GM10248 (cell line): ENCODE results near the gene PIP5K1B.

Experiments
- CTCF ChIA-PET: fragments of 300-600 bp; sonication (Branson Sonifier 250); formaldehyde crosslinking; extraction: SDS; loops from one replicate; lab custom pipeline; 2021; ENCODE audit warnings: antibody characterized with exemption; lab: Yijun Ruan, JAX
- POLR2A ChIA-PET: fragments of 350-650 bp; sonication (Branson Sonifier 250); formaldehyde crosslinking; extraction: SDS; loops from one replicate; lab custom pipeline; 2020; ENCODE audit warnings: antibody characterized with exemption; lab: Yijun Ruan, JAX
- DNase-seq: peaks from one replicate; pipeline ENCODE4 v3.0.0; 2012; ENCODE audit errors: extremely low spot score
- CTCF ChIP-seq: IDR thresholded peaks from 2 replicates; pipeline ENCODE4 v1.5.1; 2012; ENCODE audit warnings: mild to moderate bottlenecking, low read depth; ENCODE audit errors: extremely low read depth, missing control alignments, control extremely low read depth

The PIP5K1B gene

GRCh38 chr9:69030851-69031645, 326.0 kb downstream of the PIP5K1B start:
- POLR2A ChIA-PET: no interaction called here

GRCh38 chr9:69034071-69034470, 329.0 kb downstream of the PIP5K1B start:
- ChIA-PET POLR2A (interaction anchor here (0.6 kb wide), 1 partner anchor 181 kb away, joined by 5 read pairs; no protein-coding TSS in a partner anchor), CTCF (interaction anchor here (0.9 to 7.5 kb wide), 11 partner anchors 10 to 474 kb away, joined by 3 to 56 read pairs (median 4); no protein-coding TSS in a partner anchor)
- no peak for DNase-seq
- TF ChIP-seq CTCF: no peak

More at GRCh38 chr9:69030851-69031645, 326.0 kb downstream of the PIP5K1B start:
- no peak for DNase-seq
- TF ChIP-seq CTCF: no peak
- CTCF ChIA-PET: interaction anchor here (0.9 to 2.2 kb wide), 5 partner anchors 32 to 471 kb away, joined by 3 to 6 read pairs (median 3); no protein-coding TSS in a partner anchor

- DNase-seq: peak; percentile 93
- TF ChIP-seq CTCF: peak; percentile 98
- ChIA-PET POLR2A (no interaction called here), CTCF (interaction anchor here (0.6 to 7.5 kb wide), 58 partner anchors 8 to 844 kb away, joined by 3 to 56 read pairs (median 4); no protein-coding TSS in a partner anchor)
Observed at GRCh38 chr9:69035438-69036308, 330.6 kb downstream of the PIP5K1B start, which contains the start of gene FXN. FXN (plus strand) TSS chr9:69035752; CDS start chr9:69035783, 31 bp downstream.

- TF ChIP-seq CTCF: no peak
- DNase-seq: peak; percentile 54
- ChIA-PET CTCF (interaction anchor here (0.7 to 7.5 kb wide), 38 partner anchors 8 to 511 kb away, joined by 3 to 56 read pairs (median 5); no protein-coding TSS in a partner anchor), POLR2A (no interaction called here)
Observed at GRCh38 chr9:69036309-69036708, 331.3 kb downstream of the PIP5K1B start.

- no peak for TF ChIP-seq CTCF
- no peak for DNase-seq
- POLR2A ChIA-PET: no interaction called here
- CTCF ChIA-PET: interaction anchor here (1.1 to 7.5 kb wide), 16 partner anchors 7 to 477 kb away, joined by 3 to 56 read pairs (median 8); no protein-coding TSS in a partner anchor
Observed at GRCh38 chr9:69036799-69037198, 331.8 kb downstream of the PIP5K1B start.

GRCh38 chr9:69040646-69041045, 335.6 kb downstream of the PIP5K1B start:
- POLR2A ChIA-PET: no interaction called here
- TF ChIP-seq CTCF: no peak
- CTCF ChIA-PET: interaction anchor here (3.5 kb wide), 1 partner anchor 13 kb away, joined by 19 read pairs; no protein-coding TSS in a partner anchor
- no peak for DNase-seq
